ENCODE results near the gene NRIP2.
A peak's percentile ranks its signal among the peaks of the same experiment; 100 is the strongest.

Gene NRIP2

GRCh38 chr12:2813214-2814185, 21.3 kb downstream of the NRIP2 start:
- peak overlapping the region; percentile 91 for H3K4me3 ChIP-seq (ENCODE audit: low read length)

GRCh38 chr12:2812290-2813213, 22.3 kb downstream of the NRIP2 start, which contains the start of gene ITFG2:
ITFG2 (plus strand) TSS chr12:2812668; CDS start chr12:2812761, 93 bp downstream.
- peak; percentile 98 for DNase-seq (ENCODE audit: low read depth, low spot score)
- H3K4me3 ChIP-seq (ENCODE audit: low read length), result peak within 1 kb of the TSS; percentile 91

More at GRCh38 chr12:2813214-2814185, 21.3 kb downstream of the NRIP2 start:
- peak; percentile 68 for DNase-seq (ENCODE audit: low read depth, low spot score)

GRCh38 chr12:2811801-2812200, 23.0 kb downstream of the NRIP2 start:
- peak overlapping the region; percentile 91 for H3K4me3 ChIP-seq (ENCODE audit: low read length)
- no peak for DNase-seq (ENCODE audit: low read depth, low spot score)

GRCh38 chr12:2806700-2807099, 28.1 kb downstream of the NRIP2 start:
- no peak for DNase-seq (ENCODE audit: low read depth, low spot score)
- no peak overlapping the region for H3K4me3 ChIP-seq (ENCODE audit: low read length)

- no peak overlapping the region for H3K4me3 ChIP-seq (ENCODE audit: low read length)
- DNase-seq (ENCODE audit: low read depth, low spot score), result no peak
Observed at GRCh38 chr12:2805143-2805520, 29.7 kb downstream of the NRIP2 start.

DNA sequence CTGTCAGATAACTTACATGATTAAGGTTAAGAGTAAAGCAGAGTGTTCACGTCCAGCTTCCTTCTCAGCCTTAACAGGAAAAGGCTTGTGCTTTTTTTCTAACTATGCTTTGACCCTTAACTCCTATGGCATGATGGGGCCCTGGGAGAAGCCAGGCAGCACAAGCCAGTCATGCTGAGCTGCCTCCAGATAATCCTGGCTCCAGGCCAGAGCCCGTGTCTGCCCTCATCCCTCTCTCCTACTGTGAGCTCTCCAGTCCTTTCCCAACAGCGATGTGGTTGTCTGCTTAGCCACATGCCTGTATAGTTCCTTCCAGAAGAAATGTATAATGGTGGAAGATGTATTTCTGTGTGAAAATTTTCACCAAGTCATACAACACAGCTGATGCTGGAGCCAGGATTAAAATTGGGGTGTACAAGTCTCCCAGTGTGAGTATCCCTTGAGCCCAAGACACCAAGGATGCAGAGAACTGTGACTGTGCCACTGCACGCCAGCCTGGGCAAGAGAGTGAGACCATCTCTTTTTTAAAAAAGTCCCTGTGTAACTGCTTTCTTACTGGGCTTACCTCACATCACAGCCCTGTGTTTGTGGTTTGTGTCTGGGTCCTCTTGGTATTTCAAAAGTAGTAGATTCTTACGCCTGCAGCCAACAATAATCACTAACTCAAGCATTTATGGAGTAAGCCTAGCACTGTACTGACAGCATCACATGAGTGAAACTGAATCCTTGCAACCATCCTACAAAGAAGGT, 30.3 kb downstream of the NRIP2 start:
- no peak for DNase-seq (ENCODE audit: low read depth, low spot score)
- H3K4me3 ChIP-seq (ENCODE audit: low read length), result no peak overlapping the region

GRCh38 chr12:2803635-2804392, 31.0 kb downstream of the NRIP2 start:
- DNase-seq (ENCODE audit: low read depth, low spot score), result no peak
- H3K4me3 ChIP-seq (ENCODE audit: low read length), result no peak overlapping the region

GRCh38 chr12:2801044-2801783, 33.6 kb downstream of the NRIP2 start:
- no peak overlapping the region for H3K4me3 ChIP-seq (ENCODE audit: low read length)
- no peak for DNase-seq (ENCODE audit: low read depth, low spot score)

GRCh38 chr12:2800046-2800570, 34.7 kb downstream of the NRIP2 start:
- no peak overlapping the region for H3K4me3 ChIP-seq (ENCODE audit: low read length)
- DNase-seq (ENCODE audit: low read depth, low spot score), result no peak

DNA sequence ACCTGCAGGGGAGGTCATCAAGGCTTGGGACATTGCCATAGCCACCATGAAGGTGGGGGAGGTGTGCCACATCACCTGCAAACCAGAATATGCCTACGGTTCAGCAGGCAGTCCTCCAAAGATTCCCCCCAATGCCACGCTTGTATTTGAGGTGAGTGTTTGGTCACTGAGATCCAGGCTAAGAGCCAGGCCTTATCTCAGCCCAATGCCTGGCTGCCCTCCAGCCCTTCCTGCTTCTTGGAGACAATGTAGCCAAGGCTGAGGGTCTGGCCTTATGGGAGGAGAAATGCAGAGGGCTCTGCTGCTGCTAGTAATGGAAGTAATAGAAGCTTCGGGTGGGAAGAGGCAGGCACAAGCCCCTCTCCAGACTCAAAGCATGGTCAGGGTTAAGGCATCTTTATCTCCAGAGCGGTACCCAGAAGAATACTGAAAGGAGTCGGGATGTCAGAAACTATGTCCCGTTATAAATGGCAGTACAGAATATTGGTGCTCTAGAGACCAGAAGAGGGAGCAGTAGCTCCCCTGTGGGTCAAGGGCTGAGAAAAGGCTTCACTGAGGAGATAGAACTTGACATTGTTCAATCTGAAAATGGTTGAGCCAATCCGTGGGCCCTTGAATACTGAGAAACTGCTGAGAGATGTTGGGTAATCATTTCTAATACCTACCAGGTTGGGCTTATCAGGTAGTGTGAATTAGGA, 37.0 kb downstream of the NRIP2 start:
- no peak overlapping the region for H3K4me3 ChIP-seq (ENCODE audit: low read length)
- DNase-seq (ENCODE audit: low read depth, low spot score), result no peak

DNA sequence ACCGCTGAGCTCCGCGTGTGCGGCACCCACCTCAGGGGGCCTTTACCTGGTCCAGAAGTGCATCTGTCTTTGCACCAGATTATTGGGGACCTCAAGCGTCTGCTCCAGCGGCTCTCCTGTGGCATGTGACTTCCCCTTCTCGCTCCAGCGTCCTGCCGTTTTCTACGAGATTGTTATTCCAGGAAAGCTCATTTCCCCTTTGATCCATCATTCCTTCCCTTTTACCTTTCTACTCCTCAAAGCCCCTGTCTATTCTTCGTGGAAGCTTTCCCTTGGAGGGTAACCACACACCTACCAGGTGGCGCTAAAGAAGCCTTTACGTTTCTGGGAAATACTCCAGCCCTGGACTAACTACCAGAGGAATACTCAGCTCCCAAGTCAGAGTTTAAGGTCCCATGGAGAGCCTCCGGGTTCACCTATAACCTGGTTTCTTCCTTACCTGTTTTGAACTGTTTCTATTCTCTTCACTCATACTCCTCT, 38.6 kb downstream of the NRIP2 start:
- DNase-seq (ENCODE audit: low read depth, low spot score), result no peak
- H3K4me3 ChIP-seq (ENCODE audit: low read length), result peak overlapping the region; percentile 82

- H3K4me3 ChIP-seq (ENCODE audit: low read length), result peak overlapping the region; percentile 82
- DNase-seq (ENCODE audit: low read depth, low spot score), result peak; percentile 25
Observed at GRCh38 chr12:2795291-2796186, 39.3 kb downstream of the NRIP2 start.

DNA sequence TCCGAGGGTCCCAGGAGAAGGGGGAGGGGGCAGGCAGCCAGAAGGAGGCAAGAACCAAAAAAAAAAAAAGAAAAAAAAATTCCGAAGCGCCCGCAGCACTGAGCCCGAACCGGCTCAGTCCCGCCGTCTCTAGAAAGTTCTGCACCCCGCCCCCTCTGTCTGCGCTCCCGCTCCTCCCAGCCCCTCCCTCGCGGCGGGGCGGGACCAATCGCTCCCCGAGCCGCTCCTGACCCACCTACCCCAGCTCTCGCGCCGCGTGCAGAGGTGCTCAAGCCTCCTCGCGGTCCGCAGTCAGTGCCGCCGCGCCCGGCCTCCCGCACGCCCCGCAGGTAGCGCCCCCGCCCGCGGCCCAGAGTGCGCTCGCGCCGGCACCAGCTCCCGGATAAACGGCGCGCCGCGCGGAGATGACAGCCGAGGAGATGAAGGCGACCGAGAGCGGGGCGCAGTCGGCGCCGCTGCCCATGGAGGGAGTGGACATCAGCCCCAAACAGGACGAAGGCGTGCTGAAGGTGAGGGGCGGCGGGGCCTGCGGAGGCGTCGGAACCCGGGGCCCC, 40.0 kb downstream of the NRIP2 start, which contains the start of gene FKBP4:
TSS of gene FKBP4 (plus strand) at position 235 of the 554 bp plus-strand sequence. CDS start at position 405, 170 bp downstream.
- H3K4me3 ChIP-seq (ENCODE audit: low read length), result peak within 1 kb of the TSS; percentile 82
- DNase-seq (ENCODE audit: low read depth, low spot score), result peak; percentile 73

DNA sequence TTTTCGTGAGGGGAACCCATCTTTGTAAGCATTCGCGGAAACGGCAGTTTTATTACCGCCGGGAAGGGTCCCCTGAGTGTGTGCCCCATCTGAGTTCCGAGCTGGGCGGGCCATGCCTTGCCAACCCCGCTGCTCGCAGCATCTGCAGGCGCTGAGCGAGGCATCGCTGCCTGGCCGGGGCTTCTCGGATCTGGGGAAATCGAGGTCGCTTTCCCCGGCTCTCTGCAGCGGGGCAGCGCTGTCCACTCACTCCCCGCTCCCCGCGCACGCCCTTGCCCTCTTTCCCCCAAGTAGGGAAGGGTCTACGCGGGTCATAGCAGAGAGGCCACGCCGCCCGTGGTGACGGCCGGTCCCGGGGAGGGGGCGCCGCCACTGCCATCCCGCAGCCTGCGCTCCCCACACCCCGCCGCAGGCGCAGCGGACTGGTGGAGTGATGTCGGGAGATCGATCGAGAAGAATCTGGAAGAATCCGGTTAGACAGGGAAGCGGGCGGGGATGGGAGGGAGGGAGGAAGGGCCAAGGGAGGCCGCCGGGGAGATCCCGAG, 40.6 kb downstream of the NRIP2 start:
- peak overlapping the region; percentile 82 for H3K4me3 ChIP-seq (ENCODE audit: low read length)
- DNase-seq (ENCODE audit: low read depth, low spot score), result no peak

DNA sequence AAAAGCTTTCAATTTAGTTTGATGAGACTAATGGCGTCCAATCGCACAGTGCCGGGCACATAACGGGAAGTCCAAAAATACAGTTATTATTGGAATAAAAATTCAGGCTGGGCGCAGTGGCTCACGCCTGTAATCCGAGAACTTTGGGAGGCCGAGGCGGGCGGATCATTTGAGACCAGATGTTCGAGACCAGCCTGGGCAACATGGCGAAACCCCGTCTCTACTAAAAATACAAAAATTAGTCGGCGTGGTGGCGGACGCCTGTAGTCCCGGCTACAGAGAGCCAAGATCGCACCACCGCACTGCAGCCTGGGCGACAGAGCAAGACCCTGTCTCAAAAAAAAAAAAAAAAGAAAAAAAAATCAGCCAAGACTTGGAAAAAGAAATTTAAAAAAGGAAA, 41.3 kb downstream of the NRIP2 start:
- no peak overlapping the region for H3K4me3 ChIP-seq (ENCODE audit: low read length)
- DNase-seq (ENCODE audit: low read depth, low spot score), result no peak
